CD14-positive monocyte (primary cell): ENCODE results near the gene OXTR. TPM values are rescaled to one million over a fixed set of nuclear protein-coding genes. Genes with fewer than 3 reads are reported as not detected.

Source experiments
- DNase-seq, 3 donors: peaks; one replicate each; pipeline ENCODE4 v3.0.0-alpha.2; 2011 to 2022
- H2AFZ ChIP-seq: 2 replicates; pipeline ENCODE4 v1.6.0; 2012; ENCODE audit warnings: mild to moderate bottlenecking, low read depth, low read length, inconsistent platforms; ENCODE audit not compliant: insufficient read depth, poor library complexity, severe bottlenecking
- H3K27ac ChIP-seq, 2 donors: 1 replicate in 1 of 2; 2 replicates in 1 of 2; pipeline ENCODE4 v1.5.1; 2012 to 2013; ENCODE audit warnings: low read length in 2 of 2, control low read depth in 1 of 2, inconsistent platforms in 1 of 2, low read depth in 1 of 2, mild to moderate bottlenecking in 1 of 2
- H3K27me3 ChIP-seq, 2 donors: one replicate each; pipeline versions ENCODE4 v1.6.0 to v1.6.1; 2011 to 2013; ENCODE audit warnings: low read length in 2 of 2; ENCODE audit not compliant: control insufficient read depth in 2 of 2, insufficient read depth in 2 of 2
- H3K36me3 ChIP-seq, 2 donors: replicated peaks in 1 of 2; 1 replicate in 1 of 2; 2 replicates in 1 of 2; pipeline versions ENCODE4 v1.5.1 to v1.6.1; 2012 to 2013; ENCODE audit warnings: low read length in 2 of 2, control low read depth in 1 of 2, inconsistent platforms in 1 of 2, mild to moderate bottlenecking in 1 of 2; ENCODE audit not compliant: insufficient read depth in 2 of 2, control insufficient read depth in 1 of 2
- H3K4me1 ChIP-seq, 2 donors: 1 replicate in 1 of 2; 2 replicates in 1 of 2; pipeline versions ENCODE4 v1.5.1 to v1.6.1; 2012 to 2013; ENCODE audit warnings: low read length in 2 of 2, control low read depth in 1 of 2, inconsistent platforms in 1 of 2, mild to moderate bottlenecking in 1 of 2, moderate library complexity in 1 of 2; ENCODE audit not compliant: insufficient read depth in 2 of 2, control insufficient read depth in 1 of 2
- H3K4me2 ChIP-seq: replicated peaks from 2 replicates; pipeline ENCODE3; 2012; ENCODE audit warnings: low read length, moderate library complexity, mild to moderate bottlenecking; ENCODE audit not compliant: poor library complexity, severe bottlenecking; ENCODE audit errors: extremely low read depth
- H3K4me3 ChIP-seq, 3 experiments: fragments of 200-600 bp in 1 of 3; sonication (generic) in 1 of 3; replicated peaks in 1 of 3; 1 replicate in 2 of 3; 2 replicates in 1 of 3; pipeline ENCODE4 v1.5.1; 2011 to 2013; ENCODE audit warnings: low read length in 3 of 3, mild to moderate bottlenecking in 3 of 3, control low read depth in 2 of 3, low read depth in 2 of 3, inconsistent platforms in 1 of 3, moderate library complexity in 1 of 3
- H3K79me2 ChIP-seq: 2 replicates; pipeline ENCODE4 v1.6.0; 2012; ENCODE audit warnings: mild to moderate bottlenecking, control low read depth, inconsistent platforms, low read length, moderate library complexity; ENCODE audit not compliant: insufficient read depth
- H3K9ac ChIP-seq: 2 replicates; pipeline ENCODE4 v1.6.0; 2017; ENCODE audit warnings: low read length, mild to moderate bottlenecking; ENCODE audit not compliant: insufficient read depth, poor library complexity, severe bottlenecking
- H3K9me3 ChIP-seq, 2 donors: replicated peaks in 1 of 2; 1 replicate in 1 of 2; 2 replicates in 1 of 2; pipeline versions ENCODE4 v1.5.1 to v1.6.1; 2012 to 2013; ENCODE audit warnings: low read length in 2 of 2, control low read depth in 1 of 2; ENCODE audit not compliant: control insufficient read depth in 1 of 2, insufficient read depth in 1 of 2
- H4K20me1 ChIP-seq: 2 replicates; pipeline ENCODE4 v1.6.0; 2012; ENCODE audit warnings: mild to moderate bottlenecking, low read length, control low read depth, moderate library complexity; ENCODE audit not compliant: insufficient read depth
- H3K27ac Mint-ChIP-seq, 7 donors: one replicate each; pipeline ENCODE4 v1.8.0; 2020; ENCODE audit warnings: mild to moderate bottlenecking in 7 of 7, mixed read lengths in 7 of 7, moderate library complexity in 6 of 7, inconsistent platforms in 2 of 7
- H3K27me3 Mint-ChIP-seq, 3 donors: one replicate each; pipeline ENCODE4 v1.8.0; 2021 to 2022; ENCODE audit warnings: low read depth in 3 of 3, mild to moderate bottlenecking in 3 of 3, mixed read lengths in 3 of 3, moderate library complexity in 3 of 3, inconsistent platforms in 1 of 3
- H3K36me3 Mint-ChIP-seq, 2 donors: one replicate each; pipeline ENCODE4 v1.8.0; 2020; ENCODE audit warnings: mixed read lengths in 2 of 2, inconsistent platforms in 1 of 2, mild to moderate bottlenecking in 1 of 2
- H3K4me1 Mint-ChIP-seq: one replicate; pipeline ENCODE4 v1.8.0; 2020; ENCODE audit warnings: mild to moderate bottlenecking, mixed read lengths
- H3K4me3 Mint-ChIP-seq, 2 donors: one replicate each; pipeline ENCODE4 v1.8.0; 2020; ENCODE audit warnings: mild to moderate bottlenecking in 2 of 2, mixed read lengths in 2 of 2, moderate library complexity in 1 of 2
- H3K9me3 Mint-ChIP-seq, 7 donors: one replicate each; pipeline ENCODE4 v1.8.0; 2020 to 2022; ENCODE audit warnings: mixed read lengths in 7 of 7, mild to moderate bottlenecking in 6 of 7, moderate library complexity in 6 of 7, inconsistent platforms in 2 of 7
- CTCF ChIP-seq: fragments of 200-600 bp; IDR thresholded peaks from one replicate; pipeline ENCODE4 v1.8.0; 2022; ENCODE audit warnings: antibody characterized with exemption, mild to moderate bottlenecking
- WGBS: methylation state at CpG from one replicate; pipeline ENCODE4 v1.1.5; 2013; ENCODE audit warnings: missing lambda C conversion rate; ENCODE audit not compliant: insufficient coverage; 5-methylcytosine and 5-hydroxymethylcytosine counted together
- intact Hi-C, 2 donors: fragments of 100-400 bp; cut with micrococcal nuclease; formaldehyde crosslinking; loops; one replicate each; pipeline versions ENCODE4 v1.15.0 to v1.15.1; 2023
- polyA plus RNA-seq, 3 donors: library from polyadenylated mRNA; depleted of rRNA in 1 of 3; unstranded in 2 of 3; stranded (reverse) in 1 of 3; fragments of 300-500 nt in 2 of 3; fragments of >200 nt in 1 of 3; fragmentation: Illumina TruSeq in 2 of 3; gene quantifications; 1 replicate in 2 of 3; 2 replicates in 1 of 3; pipeline ENCODE4 v1.2.3, GENCODE V29; 2012 to 2021

Gene OXTR
- polyA plus RNA-seq, 3 donors = 0.03 to 0.07 TPM; not detected in 1

GRCh38 chr3:8790529-8790928 lies 21.1 kb upstream of the OXTR start:
- peaks cover 0 to 6% (median 0%) of the 10 kb centered on the region in 3 donors for H3K27me3 Mint-ChIP-seq
- Histone ChIP-seq H3K4me1 (no peaks in the 10 kb centered on the region), H3K4me2 (no peak overlapping the region), H3K4me3 (no peak overlapping the region), H3K27ac (no peak overlapping the region), H4K20me1 (no peaks in the 10 kb centered on the region), H3K79me2 (no peaks in the 10 kb centered on the region), H2AFZ (no peak overlapping the region), H3K27me3 (no peaks in the 10 kb centered on the region), H3K36me3 (no peaks in the 10 kb centered on the region), H3K9me3 (peaks cover 0 to 25% of the 10 kb centered on the region in 2 donors), H3K9ac (no peak overlapping the region)
- WGBS = 100% methylated on average over 1 of the region's 2 CpGs
- H3K9me3 Mint-ChIP-seq = peaks cover 4 to 26% (median 8%) of the 10 kb centered on the region in 7 donors
- H3K36me3 Mint-ChIP-seq = no peaks in the 10 kb centered on the region
- intact Hi-C loops = no loop called here
- H3K4me3 Mint-ChIP-seq = no peak overlapping the region
- no peak overlapping the region for H3K27ac Mint-ChIP-seq
- H3K4me1 Mint-ChIP-seq = no peaks in the 10 kb centered on the region
- no peak for DNase-seq
- TF ChIP-seq CTCF = no peak

- H3K27me3 Mint-ChIP-seq = peaks cover 0 to 5% (median 0%) of the 10 kb centered on the region in 3 donors
- Histone ChIP-seq H3K9ac (no peak overlapping the region), H3K36me3 (no peaks in the 10 kb centered on the region), H4K20me1 (no peaks in the 10 kb centered on the region), H3K27me3 (no peaks in the 10 kb centered on the region), H3K4me2 (no peak overlapping the region), H3K4me3 (no peak overlapping the region), H3K4me1 (no peaks in the 10 kb centered on the region), H3K27ac (no peak overlapping the region), H3K9me3 (peaks cover 0 to 2% of the 10 kb centered on the region in 2 donors), H3K79me2 (no peaks in the 10 kb centered on the region), H2AFZ (no peak overlapping the region)
- H3K4me3 Mint-ChIP-seq = no peak overlapping the region
- H3K27ac Mint-ChIP-seq = no peak overlapping the region
- no peaks in the 10 kb centered on the region for H3K36me3 Mint-ChIP-seq
- peaks cover 0 to 12% (median 6%) of the 10 kb centered on the region in 7 donors for H3K9me3 Mint-ChIP-seq
- no peak for TF ChIP-seq CTCF
- intact Hi-C loops = no loop called here
- WGBS = 100% methylated on average over 2 of the region's 3 CpGs
- no peak for DNase-seq
- H3K4me1 Mint-ChIP-seq = peaks cover 3% of the 10 kb centered on the region
Observed at GRCh38 chr3:8784676-8785435, 15.4 kb upstream of the OXTR start.
